Measurements from ENCODE around the gene CRABP1.

CRABP1 gene

DNA sequence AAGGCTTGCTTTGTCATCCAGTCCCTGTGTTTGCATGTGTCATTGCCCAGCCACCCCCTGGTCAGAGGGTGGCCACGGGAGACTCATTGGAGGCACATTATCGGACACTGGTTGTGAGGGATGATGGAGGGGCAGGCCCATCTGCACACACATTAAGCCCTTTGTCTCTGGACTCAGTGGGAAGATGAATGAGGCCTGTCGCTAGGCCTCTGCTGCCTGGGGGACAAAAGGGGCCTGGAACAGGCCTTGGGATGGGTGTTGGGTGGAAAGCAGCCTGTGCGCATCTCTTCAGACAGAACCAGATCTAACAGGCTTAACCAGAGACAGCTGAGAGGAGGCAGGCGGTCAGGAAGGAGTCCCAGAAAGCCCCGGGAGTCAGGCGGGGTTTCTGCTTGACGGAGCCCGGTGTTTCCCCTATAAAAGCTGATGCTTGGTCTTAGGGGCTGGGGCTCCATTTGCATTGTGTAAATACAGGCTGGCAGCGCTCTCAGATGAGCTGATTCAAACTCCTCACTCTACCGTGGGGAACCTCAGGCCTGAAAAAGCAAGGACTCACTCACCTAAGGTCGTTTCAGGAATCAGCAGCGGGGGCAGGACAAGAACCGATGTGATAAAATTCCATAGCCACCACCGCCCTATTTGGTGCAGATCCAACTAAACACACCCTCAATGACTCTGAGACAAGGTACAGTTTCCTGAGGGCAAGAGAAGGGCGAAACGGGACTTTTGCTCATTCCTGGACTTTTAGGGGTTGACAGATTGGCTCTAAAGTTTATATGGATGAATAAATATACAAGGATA, 23.7 kb upstream of the CRABP1 start:
- TF ChIP-seq, protein P1, sequence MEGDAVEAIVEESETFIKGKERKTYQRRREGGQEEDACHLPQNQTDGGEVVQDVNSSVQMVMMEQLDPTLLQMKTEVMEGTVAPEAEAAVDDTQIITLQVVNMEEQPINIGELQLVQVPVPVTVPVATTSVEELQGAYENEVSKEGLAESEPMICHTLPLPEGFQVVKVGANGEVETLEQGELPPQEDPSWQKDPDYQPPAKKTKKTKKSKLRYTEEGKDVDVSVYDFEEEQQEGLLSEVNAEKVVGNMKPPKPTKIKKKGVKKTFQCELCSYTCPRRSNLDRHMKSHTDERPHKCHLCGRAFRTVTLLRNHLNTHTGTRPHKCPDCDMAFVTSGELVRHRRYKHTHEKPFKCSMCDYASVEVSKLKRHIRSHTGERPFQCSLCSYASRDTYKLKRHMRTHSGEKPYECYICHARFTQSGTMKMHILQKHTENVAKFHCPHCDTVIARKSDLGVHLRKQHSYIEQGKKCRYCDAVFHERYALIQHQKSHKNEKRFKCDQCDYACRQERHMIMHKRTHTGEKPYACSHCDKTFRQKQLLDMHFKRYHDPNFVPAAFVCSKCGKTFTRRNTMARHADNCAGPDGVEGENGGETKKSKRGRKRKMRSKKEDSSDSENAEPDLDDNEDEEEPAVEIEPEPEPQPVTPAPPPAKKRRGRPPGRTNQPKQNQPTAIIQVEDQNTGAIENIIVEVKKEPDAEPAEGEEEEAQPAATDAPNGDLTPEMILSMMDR (IDR thresholded peaks at IDR 0.05; ENCODE audit: low read length, missing control alignments) = no peak
- DNase-seq (ENCODE audit: low read depth) = no peak

DNA sequence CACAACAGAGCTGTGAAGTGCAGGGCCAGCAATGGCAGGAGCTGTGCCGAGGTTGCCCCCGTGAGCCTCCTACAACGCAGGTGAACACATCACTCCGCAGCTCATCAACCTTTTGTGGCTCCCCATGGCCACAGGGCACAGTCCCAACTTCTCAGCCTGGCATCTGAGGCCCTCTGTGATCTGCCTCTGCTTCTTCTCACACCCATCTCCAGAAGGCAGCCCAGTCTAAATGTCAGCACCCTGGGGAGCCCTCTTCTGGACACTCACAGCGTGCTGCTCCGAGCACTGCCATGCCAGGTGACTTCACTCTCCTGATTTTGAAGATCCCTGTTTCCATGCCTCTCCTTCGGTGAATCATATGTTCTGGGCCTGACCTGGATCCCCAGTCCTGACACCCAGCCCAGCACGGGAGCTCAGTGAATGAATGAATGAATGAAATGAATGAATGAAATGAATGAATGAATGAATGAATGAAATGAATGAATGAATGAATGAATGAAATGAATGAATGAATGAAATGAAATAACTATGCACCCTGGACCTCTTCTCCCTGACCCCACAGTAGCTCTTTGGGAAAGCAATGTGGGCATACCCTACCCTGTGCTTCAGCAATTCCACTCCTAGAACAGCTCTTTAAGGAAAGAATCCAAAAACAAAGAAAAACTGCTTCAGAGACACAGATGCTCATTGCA, 22.9 kb upstream of the CRABP1 start:
- TF ChIP-seq, protein P1 (IDR thresholded peaks at IDR 0.05; ENCODE audit: low read length, missing control alignments) = no peak
- peak; percentile 13 for DNase-seq (ENCODE audit: low read depth)
- H3K4me3 ChIP-seq (replicated peaks; ENCODE audit: low read depth, low read length) = no peak overlapping the region

More for the DNA sequence above, 23.7 kb upstream of the CRABP1 start:
- H3K4me3 ChIP-seq (replicated peaks; ENCODE audit: low read depth, low read length) = no peak overlapping the region

DNA sequence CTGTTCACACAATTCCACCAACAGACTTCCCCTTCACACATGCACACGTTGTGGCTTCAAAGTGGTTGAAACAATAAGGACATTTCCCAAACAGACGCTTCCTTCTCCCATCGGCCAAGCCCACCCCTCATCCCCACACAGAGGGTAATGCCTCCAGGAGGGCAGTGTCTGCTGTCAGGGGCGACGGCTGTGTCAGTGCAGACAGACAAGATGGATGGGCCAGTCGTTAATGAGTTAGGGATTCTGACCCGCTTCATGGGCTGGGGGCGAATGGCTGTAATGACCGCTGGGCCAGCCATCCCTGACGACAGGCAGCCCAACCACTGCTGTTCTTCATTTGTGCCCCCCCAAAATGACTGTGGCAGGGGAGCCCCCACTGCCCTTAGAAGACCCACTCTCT, 20.6 kb upstream of the CRABP1 start:
- TF ChIP-seq, protein P1 (IDR thresholded peaks at IDR 0.05; ENCODE audit: low read length, missing control alignments) = no peak
- no peak for DNase-seq (ENCODE audit: low read depth)
- no peak overlapping the region for H3K4me3 ChIP-seq (replicated peaks; ENCODE audit: low read depth, low read length)

DNA sequence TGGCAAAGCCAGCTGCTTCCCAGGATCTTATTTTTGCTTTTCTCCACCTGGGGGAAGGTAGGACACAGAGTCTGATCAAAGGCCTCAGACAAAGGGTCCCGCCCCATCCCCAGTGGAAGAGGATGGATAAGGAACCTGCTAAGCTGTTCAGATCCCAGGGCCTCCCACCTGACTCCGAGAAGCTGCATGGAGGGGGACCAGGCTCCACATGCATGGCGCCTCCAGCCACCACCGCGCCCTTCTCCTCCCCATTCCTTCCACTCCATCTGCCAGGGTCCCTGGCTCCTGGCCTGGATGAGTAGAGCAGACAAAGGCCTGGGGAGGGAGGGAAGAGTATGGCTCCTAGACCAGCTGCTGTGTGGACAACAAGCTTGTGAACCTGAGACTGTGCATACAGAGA, 20.0 kb upstream of the CRABP1 start:
- H3K4me3 ChIP-seq (replicated peaks; ENCODE audit: low read depth, low read length) = no peak overlapping the region
- TF ChIP-seq, protein P1 (IDR thresholded peaks at IDR 0.05; ENCODE audit: low read length, missing control alignments) = no peak
- no peak for DNase-seq (ENCODE audit: low read depth)

DNA sequence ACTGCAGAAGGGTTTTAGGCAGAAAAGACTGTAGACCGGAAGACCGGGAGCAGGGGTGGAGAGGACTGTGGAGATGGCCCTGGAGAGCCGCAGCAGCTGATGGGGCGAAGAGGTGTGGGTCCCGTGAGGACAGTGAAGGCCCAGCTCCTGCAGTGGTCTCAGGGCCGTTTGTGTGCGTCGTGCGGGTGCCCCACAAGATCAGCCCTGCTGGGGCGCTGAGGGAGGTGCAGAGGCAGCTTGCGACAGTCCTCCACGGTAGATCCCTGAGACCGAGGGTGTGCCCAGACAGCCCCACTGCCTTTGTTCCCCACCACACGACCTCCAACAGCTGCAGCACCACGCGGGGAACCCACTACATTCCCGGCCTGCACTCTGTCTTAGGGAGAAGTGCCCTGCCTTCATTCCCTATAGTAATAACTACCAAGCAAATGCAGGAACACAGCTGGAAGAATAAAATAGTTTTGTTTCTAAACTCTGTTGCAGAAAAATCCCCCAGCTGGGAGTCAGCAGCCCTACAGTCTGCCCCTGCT, 19.0 kb upstream of the CRABP1 start:
- DNase-seq (ENCODE audit: low read depth) = no peak
- TF ChIP-seq, protein P1 (IDR thresholded peaks at IDR 0.05; ENCODE audit: low read length, missing control alignments) = no peak
- no peak overlapping the region for H3K4me3 ChIP-seq (replicated peaks; ENCODE audit: low read depth, low read length)

DNA sequence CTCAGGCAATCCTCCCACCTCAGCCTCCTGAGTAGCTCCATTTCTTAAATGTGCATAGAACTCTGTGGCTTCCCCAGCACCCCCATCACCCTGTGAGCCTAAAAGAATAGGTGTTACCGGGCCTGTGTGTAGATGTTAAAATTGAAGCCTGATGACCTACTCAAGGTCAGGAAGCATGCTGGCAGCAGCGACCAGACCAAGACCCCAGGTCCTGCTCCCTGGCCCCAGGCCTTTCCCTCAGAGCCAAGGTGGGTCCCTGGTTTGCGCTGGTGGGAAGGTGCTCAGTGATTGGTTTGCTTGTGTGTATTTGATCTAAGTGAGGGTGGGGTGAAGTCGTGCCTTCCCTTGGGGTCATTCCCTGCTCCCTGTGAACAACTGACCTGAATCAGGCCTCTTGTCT, 18.4 kb upstream of the CRABP1 start:
- H3K4me3 ChIP-seq (replicated peaks; ENCODE audit: low read depth, low read length) = no peak overlapping the region
- TF ChIP-seq, protein P1 (IDR thresholded peaks at IDR 0.05; ENCODE audit: low read length, missing control alignments) = no peak
- no peak for DNase-seq (ENCODE audit: low read depth)

All from fibroblast of pulmonary artery (primary cell).